Stimulated activated CD4-positive, alpha-beta T cell treated with anti-CD3 and anti-CD28 coated beads, Interleukin-4, amount 100 ng/mL, for 1 hour (primary cell): Measurements from ENCODE around the gene ESF1.

Source experiments
- DNase-seq: peaks from one replicate; pipeline ENCODE4 v3.0.0-alpha.2; 2020

Gene ESF1

GRCh38 chr20:13736436-13737191 lies 48.1 kb downstream of the ESF1 start:
- no peak for DNase-seq

- DNase-seq, result no peak
These were observed 48.9 kb downstream of the ESF1 start for GRCh38 chr20:13735826-13736225.

- no peak for DNase-seq
These were observed 61.7 kb downstream of the ESF1 start for GRCh38 chr20:13723011-13723410.

GRCh38 chr20:13718171-13718570 lies 66.5 kb downstream of the ESF1 start:
- no peak for DNase-seq

- DNase-seq, result no peak
These were observed 67.1 kb downstream of the ESF1 start for GRCh38 chr20:13717631-13718044.

GRCh38 chr20:13715171-13715570 lies 69.5 kb downstream of the ESF1 start:
- no peak for DNase-seq

- no peak for DNase-seq
These were observed 76.5 kb downstream of the ESF1 start for GRCh38 chr20:13708234-13708633.

GRCh38 chr20:13703265-13703664 lies 81.5 kb downstream of the ESF1 start:
- no peak for DNase-seq

- no peak for DNase-seq
These were observed 83.2 kb downstream of the ESF1 start for GRCh38 chr20:13701486-13701885.

GRCh38 chr20:13700761-13701160 lies 84.0 kb downstream of the ESF1 start:
- no peak for DNase-seq

GRCh38 chr20:13694420-13695150 lies 90.1 kb downstream of the ESF1 start:
- DNase-seq, result no peak

- no peak for DNase-seq
These were observed 91.7 kb downstream of the ESF1 start for GRCh38 chr20:13692802-13693736.

GRCh38 chr20:13690943-13691342 lies 93.8 kb downstream of the ESF1 start:
- no peak for DNase-seq

GRCh38 chr20:13687815-13688214 lies 96.9 kb downstream of the ESF1 start:
- DNase-seq, result no peak

GRCh38 chr20:13685623-13686022 lies 99.1 kb downstream of the ESF1 start:
- DNase-seq, result no peak

GRCh38 chr20:13684566-13685222 lies 100.0 kb downstream of the ESF1 start:
- DNase-seq, result no peak

- DNase-seq, result no peak
These were observed 100.9 kb downstream of the ESF1 start for GRCh38 chr20:13683833-13684232.

GRCh38 chr20:13681248-13682125 lies 103.2 kb downstream of the ESF1 start:
- no peak for DNase-seq

GRCh38 chr20:13678944-13679343 lies 105.8 kb downstream of the ESF1 start:
- DNase-seq, result no peak

- DNase-seq, result no peak
These were observed 107.5 kb downstream of the ESF1 start for GRCh38 chr20:13677241-13677640.

- no peak for DNase-seq
These were observed 108.0 kb downstream of the ESF1 start for GRCh38 chr20:13676682-13677081.

- DNase-seq, result no peak
These were observed 112.0 kb downstream of the ESF1 start for GRCh38 chr20:13672690-13673089.
